ENCODE results near the gene BCL2L1. TPM values are rescaled to one million over a fixed set of nuclear protein-coding genes. Genes with fewer than 3 reads are reported as not detected.
A peak's percentile ranks its signal among the peaks of the same experiment; 100 is the strongest.

BCL2L1 gene
- 10 to 100 TPM; 20.3 to 20.8 TPM for total RNA-seq
- polyA plus RNA-seq = 10 to 100 TPM; 22.8 to 26.1 TPM

DNA sequence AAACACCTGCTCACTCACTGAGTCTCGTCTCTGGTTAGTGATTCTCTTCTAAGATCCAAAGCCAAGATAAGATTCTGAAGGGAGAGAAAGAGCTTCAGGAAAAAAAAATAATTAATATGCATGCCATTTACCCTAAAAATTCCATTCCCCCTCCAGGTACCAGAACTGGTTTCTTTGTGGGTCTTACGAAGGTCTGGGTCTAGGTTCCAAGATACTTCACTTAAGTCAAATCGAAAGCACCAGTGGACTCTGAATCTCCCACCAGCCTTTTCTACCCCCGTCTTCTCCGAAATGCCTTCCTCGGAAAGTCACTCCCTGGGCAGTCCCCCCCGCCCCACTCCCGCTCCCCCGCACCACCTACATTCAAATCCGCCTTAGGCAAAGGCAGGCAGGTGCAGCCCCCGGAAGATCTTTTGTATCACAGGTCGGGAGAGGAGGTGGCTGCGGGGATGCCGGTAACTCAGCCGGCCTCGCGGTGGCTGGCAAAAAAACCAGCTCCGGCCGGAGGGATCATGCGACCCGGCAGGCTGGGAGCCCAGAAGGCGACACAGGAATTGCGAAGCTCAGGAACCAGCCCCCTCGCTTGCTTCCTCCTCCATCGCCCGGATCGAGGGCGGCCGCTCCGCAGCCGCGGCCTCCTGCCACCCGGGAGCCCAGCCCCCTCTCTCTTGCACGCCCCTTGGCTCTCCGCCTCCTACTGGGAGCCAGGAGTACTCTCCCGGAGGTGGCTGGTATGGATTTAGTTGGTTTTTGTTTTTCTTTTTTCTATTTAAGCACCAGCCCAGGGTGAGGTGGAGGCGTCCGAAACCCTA lies at the start of gene BCL2L1:
Gene BCL2L1, minus strand, starts transcription at position 612 of the 812 bp plus-strand sequence. CDS start 650 bp downstream, outside the sequence.
- peaks cover 38 to 56% (median 46%) of the 10 kb centered on the region in 4 donors for H3K4me1 Mint-ChIP-seq
- peaks cover 9 to 19% of the 10 kb centered on the region in 2 donors for H3K36me3 Mint-ChIP-seq
- intact Hi-C loops (cut with micrococcal nuclease) = loop anchor here (1.0 to 5.0 kb wide), 9 partner anchors 12 to 208 kb away; partner anchors contain the start of genes HM13 and TPX2
- CTCF ChIA-PET (ENCODE audit: partially characterized antibody) = interaction anchor here (0.7 to 13.8 kb wide), 19 partner anchors 10 to 154 kb away, joined by 3 to 581 read pairs (median 11); partner anchors contain the start of gene TPX2
- peak within 1 kb of the TSS; percentile 91 to 98 (median 97) for H3K27ac Mint-ChIP-seq
- H3K27me3 ChIP-seq (ENCODE audit: insufficient read depth, low read length) = no peaks in the 10 kb centered on the region
- peak within 1 kb of the TSS; percentile 89 to 97 (median 94) for H3K4me3 Mint-ChIP-seq
- peak; percentile 56 to 75 (median 59) for DNase-seq
- POLR2A ChIA-PET (ENCODE audit: partially characterized antibody) = interaction anchor here (0.6 to 8.6 kb wide), 18 partner anchors 10 to 162 kb away, joined by 3 to 166 read pairs (median 10); partner anchors contain the start of gene TPX2
- peak within 1 kb of the TSS; percentile 96 for H3K27ac ChIP-seq (ENCODE audit: low read depth, low read length)
- no peaks in the 10 kb centered on the region for H3K36me3 ChIP-seq (ENCODE audit: insufficient read depth, low read length)
- H3K4me3 ChIP-seq (ENCODE audit: low read length in 2 of 2) = peak within 1 kb of the TSS; percentile 92 to 99
- no peaks in the 10 kb centered on the region for H3K27me3 Mint-ChIP-seq
- no peaks in the 10 kb centered on the region for H3K9me3 ChIP-seq (ENCODE audit: control insufficient read depth in 1 of 2, low read length in 2 of 2)
- H3K9me3 Mint-ChIP-seq = no peaks in the 10 kb centered on the region
- peaks cover 42% of the 10 kb centered on the region for H3K4me1 ChIP-seq (ENCODE audit: insufficient read depth, low read length)

- H3K36me3 Mint-ChIP-seq = no peaks in the 10 kb centered on the region
- CTCF ChIA-PET (ENCODE audit: partially characterized antibody) = no interaction called here
- H3K27ac ChIP-seq (ENCODE audit: low read depth, low read length) = no peak overlapping the region
- DNase-seq = peak in 4 of 5 donors; percentile 3 to 9 (median 6)
- POLR2A ChIA-PET (ENCODE audit: partially characterized antibody) = interaction anchor here (0.6 to 1.2 kb wide), 2 partner anchors 32 to 46 kb away, joined by 3 to 5 read pairs; no protein-coding TSS in a partner anchor
- H3K27me3 ChIP-seq (ENCODE audit: insufficient read depth, low read length) = no peaks in the 10 kb centered on the region
- peaks cover 7 to 11% (median 9%) of the 10 kb centered on the region in 4 donors for H3K4me1 Mint-ChIP-seq
- peak overlapping the region in 7 of 8 donors; percentile 52 to 71 (median 61) for H3K4me3 Mint-ChIP-seq
- intact Hi-C loops (cut with micrococcal nuclease) = no loop called here
- no peaks in the 10 kb centered on the region for H3K36me3 ChIP-seq (ENCODE audit: insufficient read depth, low read length)
- peak overlapping the region in 1 of 2 donors; percentile 32 for H3K4me3 ChIP-seq (ENCODE audit: low read length in 2 of 2)
- H3K9me3 Mint-ChIP-seq = peaks cover 0 to 2% (median 0%) of the 10 kb centered on the region in 8 donors
- no peaks in the 10 kb centered on the region for H3K27me3 Mint-ChIP-seq
- H3K4me1 ChIP-seq (ENCODE audit: insufficient read depth, low read length) = peaks cover 4% of the 10 kb centered on the region
- H3K9me3 ChIP-seq (ENCODE audit: control insufficient read depth in 1 of 2, low read length in 2 of 2) = no peaks in the 10 kb centered on the region
- peak overlapping the region in 2 of 7 donors; percentile 41 to 76 for H3K27ac Mint-ChIP-seq
These were observed 47.6 kb upstream of the BCL2L1 start for GRCh38 chr20:31770243-31770642.

GRCh38 chr20:31769681-31770080 lies 47.0 kb upstream of the BCL2L1 start:
- Histone ChIP-seq H3K4me1 (ENCODE audit: insufficient read depth, low read length) (peaks cover 4% of the 10 kb centered on the region), H3K9me3 (ENCODE audit: control insufficient read depth in 1 of 2, low read length in 2 of 2) (no peaks in the 10 kb centered on the region), H3K27ac (ENCODE audit: low read depth, low read length) (no peak overlapping the region), H3K4me3 (ENCODE audit: low read length in 2 of 2) (no peak overlapping the region), H3K36me3 (ENCODE audit: insufficient read depth, low read length) (no peaks in the 10 kb centered on the region), H3K27me3 (ENCODE audit: insufficient read depth, low read length) (no peaks in the 10 kb centered on the region)
- CTCF ChIA-PET (ENCODE audit: partially characterized antibody) = no interaction called here
- H3K4me3 Mint-ChIP-seq = peak overlapping the region in 6 of 8 donors; percentile 27 to 71 (median 52)
- DNase-seq = no peak
- intact Hi-C loops (cut with micrococcal nuclease) = no loop called here
- H3K27me3 Mint-ChIP-seq = no peaks in the 10 kb centered on the region
- peaks cover 7 to 11% (median 9%) of the 10 kb centered on the region in 4 donors for H3K4me1 Mint-ChIP-seq
- H3K9me3 Mint-ChIP-seq = peaks cover 0 to 2% (median 0%) of the 10 kb centered on the region in 8 donors
- POLR2A ChIA-PET (ENCODE audit: partially characterized antibody) = interaction anchor here (0.5 kb wide), 1 partner anchor 1051 kb away, joined by 4 read pairs; no protein-coding TSS in a partner anchor
- no peaks in the 10 kb centered on the region for H3K36me3 Mint-ChIP-seq
- peak overlapping the region in 1 of 7 donors; percentile 17 for H3K27ac Mint-ChIP-seq

DNA sequence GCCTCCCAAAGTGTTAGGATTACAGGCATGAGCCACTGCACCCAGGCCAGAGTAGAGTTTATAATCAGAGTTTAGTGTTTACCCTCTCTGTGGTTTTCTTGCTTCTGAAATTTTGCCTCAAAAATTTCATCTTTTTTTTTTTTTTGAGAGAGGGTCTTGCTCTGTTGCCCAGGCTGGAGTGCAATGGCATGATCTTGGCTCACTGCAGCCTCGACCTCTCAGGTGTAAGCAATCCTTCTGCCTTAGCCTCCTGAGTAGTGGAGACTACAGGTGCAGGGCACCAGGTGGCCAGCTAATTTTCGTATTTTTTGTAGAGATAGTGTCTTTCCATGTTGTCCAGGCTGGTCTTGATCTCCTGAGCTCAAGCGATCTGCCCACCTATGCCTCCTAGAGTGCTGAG lies 45.1 kb upstream of the BCL2L1 start:
- Histone ChIP-seq H3K9me3 (ENCODE audit: control insufficient read depth in 1 of 2, low read length in 2 of 2) (no peaks in the 10 kb centered on the region), H3K36me3 (ENCODE audit: insufficient read depth, low read length) (no peaks in the 10 kb centered on the region), H3K27me3 (ENCODE audit: insufficient read depth, low read length) (no peaks in the 10 kb centered on the region), H3K27ac (ENCODE audit: low read depth, low read length) (no peak overlapping the region), H3K4me1 (ENCODE audit: insufficient read depth, low read length) (peaks cover 4% of the 10 kb centered on the region), H3K4me3 (ENCODE audit: low read length in 2 of 2) (no peak overlapping the region)
- DNase-seq = no peak
- no peaks in the 10 kb centered on the region for H3K27me3 Mint-ChIP-seq
- no peak overlapping the region for H3K27ac Mint-ChIP-seq
- ChIA-PET CTCF (ENCODE audit: partially characterized antibody) (no interaction called here), POLR2A (ENCODE audit: partially characterized antibody) (no interaction called here)
- H3K9me3 Mint-ChIP-seq = no peaks in the 10 kb centered on the region
- intact Hi-C loops (cut with micrococcal nuclease) = no loop called here
- peaks cover 7 to 11% (median 9%) of the 10 kb centered on the region in 4 donors for H3K4me1 Mint-ChIP-seq
- no peak overlapping the region for H3K4me3 Mint-ChIP-seq
- H3K36me3 Mint-ChIP-seq = no peaks in the 10 kb centered on the region

DNA sequence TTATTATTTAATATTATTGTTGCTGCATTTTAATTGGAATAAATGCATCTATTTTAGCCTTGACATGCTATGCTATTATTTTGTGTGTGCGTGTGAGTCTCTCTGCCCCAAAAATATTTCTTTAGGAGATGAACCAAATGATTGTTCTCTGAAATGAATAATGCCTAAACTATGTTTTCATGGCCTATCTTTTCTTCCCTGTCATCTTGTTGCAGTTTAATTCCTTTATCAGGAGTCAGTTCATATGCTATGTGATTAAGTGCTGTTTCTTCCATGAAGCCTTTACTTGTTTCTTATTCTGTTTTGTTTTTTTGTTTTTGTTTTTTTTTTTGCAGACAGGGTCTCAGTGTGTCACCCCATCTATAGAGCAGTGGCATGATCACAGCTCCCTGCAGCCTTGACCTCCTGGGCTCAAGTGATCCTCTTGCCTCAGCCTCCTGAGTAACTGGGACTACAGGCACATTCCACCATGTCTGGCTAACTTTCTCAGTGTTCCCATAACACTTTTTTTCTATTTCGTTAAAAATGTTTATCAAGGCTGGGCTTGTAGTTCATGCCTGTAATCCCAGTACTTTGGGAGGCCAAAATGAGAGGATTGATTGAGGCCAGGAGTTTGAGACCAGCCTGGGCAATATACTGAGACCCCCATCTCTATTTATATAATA lies 42.1 kb upstream of the BCL2L1 start:
- Histone ChIP-seq H3K27me3 (ENCODE audit: insufficient read depth, low read length) (no peaks in the 10 kb centered on the region), H3K4me3 (ENCODE audit: low read length in 2 of 2) (no peak overlapping the region), H3K36me3 (ENCODE audit: insufficient read depth, low read length) (no peaks in the 10 kb centered on the region), H3K9me3 (ENCODE audit: control insufficient read depth in 1 of 2, low read length in 2 of 2) (no peaks in the 10 kb centered on the region), H3K27ac (ENCODE audit: low read depth, low read length) (no peak overlapping the region), H3K4me1 (ENCODE audit: insufficient read depth, low read length) (peaks cover under 1% of the 10 kb centered on the region)
- Mint-ChIP-seq H3K4me1 (peaks cover 0 to 5% (median 1%) of the 10 kb centered on the region in 4 donors), H3K27me3 (no peaks in the 10 kb centered on the region), H3K36me3 (no peaks in the 10 kb centered on the region), H3K9me3 (peaks cover 0 to 2% (median 0%) of the 10 kb centered on the region in 8 donors), H3K27ac (no peak overlapping the region), H3K4me3 (no peak overlapping the region)
- DNase-seq = no peak
- CTCF ChIA-PET (ENCODE audit: partially characterized antibody) = no interaction called here
- POLR2A ChIA-PET (ENCODE audit: partially characterized antibody) = no interaction called here
- intact Hi-C loops (cut with micrococcal nuclease) = no loop called here

GRCh38 chr20:31760519-31761240 lies 38.0 kb upstream of the BCL2L1 start:
- CTCF ChIA-PET (ENCODE audit: partially characterized antibody) = no interaction called here
- POLR2A ChIA-PET (ENCODE audit: partially characterized antibody) = no interaction called here
- H3K9me3 ChIP-seq (ENCODE audit: control insufficient read depth in 1 of 2, low read length in 2 of 2) = no peaks in the 10 kb centered on the region
- Mint-ChIP-seq H3K27me3 (no peaks in the 10 kb centered on the region), H3K4me3 (no peak overlapping the region), H3K4me1 (peaks cover 0 to 8% (median 3%) of the 10 kb centered on the region in 4 donors), H3K27ac (peak overlapping the region in 1 of 7 donors; percentile 7), H3K9me3 (peaks cover 0 to 2% (median 0%) of the 10 kb centered on the region in 8 donors), H3K36me3 (no peaks in the 10 kb centered on the region)
- DNase-seq = no peak
- H3K4me1 ChIP-seq (ENCODE audit: insufficient read depth, low read length) = no peaks in the 10 kb centered on the region
- H3K27me3 ChIP-seq (ENCODE audit: insufficient read depth, low read length) = no peaks in the 10 kb centered on the region
- intact Hi-C loops (cut with micrococcal nuclease) = no loop called here
- H3K4me3 ChIP-seq (ENCODE audit: low read length in 2 of 2) = no peak overlapping the region
- no peak overlapping the region for H3K27ac ChIP-seq (ENCODE audit: low read depth, low read length)
- H3K36me3 ChIP-seq (ENCODE audit: insufficient read depth, low read length) = no peaks in the 10 kb centered on the region

Data from CD4-positive, alpha-beta memory T cell (primary cell).